Liver (tissue), 10 donors: ENCODE data around the gene GCKR. TPM values are rescaled to one million over a fixed set of nuclear protein-coding genes. Genes with fewer than 3 reads are reported as not detected.

Experiments
- DNase-seq: peaks from one replicate; pipeline ENCODE4 v3.0.0-alpha.2; 2017; ENCODE audit warnings: low spot score
- H3K27ac ChIP-seq, 2 donors: one replicate each; pipeline ENCODE4 v1.7.0; 2013; ENCODE audit warnings: inconsistent platforms in 2 of 2, low read length in 2 of 2, control low read depth in 1 of 2, low read depth in 1 of 2, mild to moderate bottlenecking in 1 of 2
- H3K27me3 ChIP-seq, 4 donors: one replicate each; pipeline versions ENCODE4 v1.6.1 to v1.7.0; 2013; ENCODE audit warnings: low read length in 3 of 4, inconsistent platforms in 1 of 4, mild to moderate bottlenecking in 1 of 4, moderate library complexity in 1 of 4; ENCODE audit not compliant: control insufficient read depth in 4 of 4, insufficient read depth in 4 of 4
- H3K36me3 ChIP-seq, 4 donors: one replicate each; pipeline versions ENCODE4 v1.6.1 to v1.7.0; 2013; ENCODE audit warnings: low read length in 3 of 4, mild to moderate bottlenecking in 3 of 4, low read depth in 1 of 4, moderate library complexity in 1 of 4; ENCODE audit not compliant: control insufficient read depth in 4 of 4, insufficient read depth in 3 of 4
- H3K4me1 ChIP-seq, 4 donors: one replicate each; pipeline versions ENCODE4 v1.6.1 to v1.7.0; 2013; ENCODE audit warnings: low read length in 3 of 4, mild to moderate bottlenecking in 3 of 4, moderate library complexity in 1 of 4; ENCODE audit not compliant: control insufficient read depth in 4 of 4, insufficient read depth in 4 of 4
- H3K4me3 ChIP-seq, 3 donors: one replicate each; pipeline versions ENCODE4 v1.6.1 to v1.7.0; 2013; ENCODE audit warnings: low read length in 3 of 3, control low read depth in 1 of 3, low read depth in 1 of 3, mild to moderate bottlenecking in 1 of 3
- H3K9ac ChIP-seq, 2 donors: one replicate each; pipeline ENCODE4 v1.7.0; 2013; ENCODE audit warnings: low read length in 2 of 2, mild to moderate bottlenecking in 2 of 2, moderate library complexity in 2 of 2, control low read depth in 1 of 2, low read depth in 1 of 2
- H3K9me3 ChIP-seq, 4 donors: one replicate each; pipeline versions ENCODE4 v1.6.1 to v1.7.0; 2013; ENCODE audit warnings: low read length in 3 of 4; ENCODE audit not compliant: control insufficient read depth in 4 of 4
- FOXA1 ChIP-seq: IDR thresholded peaks from 2 replicates; pipeline ENCODE4 v1.6.1; 2016; ENCODE audit warnings: antibody characterized with exemption
- GABPA ChIP-seq, 2 donors: IDR thresholded peaks in 1 of 2; conservative IDR thresholded peaks in 1 of 2; 2 replicates each; pipeline ENCODE4 v1.6.1; 2016; ENCODE audit warnings: antibody characterized with exemption in 2 of 2, mild to moderate bottlenecking in 1 of 2, moderate library complexity in 1 of 2
- HNF4A ChIP-seq, 2 donors: conservative IDR thresholded peaks; 2 replicates each; pipeline ENCODE4 v1.6.1; 2016; ENCODE audit warnings: antibody characterized with exemption in 2 of 2, mild to moderate bottlenecking in 2 of 2
- HNF4G ChIP-seq: IDR thresholded peaks from 2 replicates; pipeline ENCODE4 v1.6.1; 2016; ENCODE audit warnings: antibody characterized with exemption
- JUND ChIP-seq, 2 donors: IDR thresholded peaks; 2 replicates each; pipeline ENCODE4 v1.6.1; 2016; ENCODE audit warnings: antibody characterized with exemption in 2 of 2
- REST ChIP-seq: IDR thresholded peaks from 2 replicates; pipeline ENCODE4 v1.6.1; 2016; ENCODE audit warnings: antibody characterized with exemption, mild to moderate bottlenecking
- RXRA ChIP-seq, 2 donors: IDR thresholded peaks; 2 replicates each; pipeline ENCODE4 v1.6.1; 2017 to 2018; ENCODE audit warnings: antibody characterized with exemption in 2 of 2, mild to moderate bottlenecking in 1 of 2
- SP1 ChIP-seq: IDR thresholded peaks from 2 replicates; pipeline ENCODE4 v1.6.1; 2018; ENCODE audit warnings: antibody characterized with exemption, mild to moderate bottlenecking
- TAF1 ChIP-seq: conservative IDR thresholded peaks from 2 replicates; pipeline ENCODE4 v1.6.1; 2016; ENCODE audit warnings: antibody characterized with exemption, mild to moderate bottlenecking
- WGBS: extraction: QIAGEN DNeasy Blood & Tissue Kit; methylation state at CpG from one replicate; pipeline ENCODE4 v1.1.7; 2013; 5-methylcytosine and 5-hydroxymethylcytosine counted together
- polyA plus RNA-seq, 2 donors: library from polyadenylated mRNA; stranded (reverse) in 1 of 2; unstranded in 1 of 2; fragments of 200-250 nt in 1 of 2; fragments of >200 nt in 1 of 2; fragmentation: Nextera tagmentation in 1 of 2; extraction: Ambion mirVana in 1 of 2; gene quantifications; one replicate each; pipeline versions ENCODE4 v1.2.1 to v1.2.3, GENCODE V29; 2013 to 2015
- small RNA-seq: library from RNA; depleted of rRNA; stranded (forward); fragments of <200 nt; gene quantifications from one replicate; pipeline ENCODE3, GENCODE V24; 2014
- total RNA-seq, 2 donors: library from RNA; depleted of rRNA; stranded (reverse); fragments of >200 nt; gene quantifications; one replicate each; pipeline ENCODE4 v1.2.3, GENCODE V29; 2014
- donor health status: healthy.
- donor health status: healthy.
- donor health status: healthy.
- donor health status: healthy.
- donor health status: healthy.

GCKR gene
- total and polyA plus RNA-seq, 4 donors: 9.6 to 173 (median 79.4) TPM

- Histone ChIP-seq H3K4me3 (no peak overlapping the region), H3K9ac (no peak overlapping the region), H3K9me3 (peaks cover 19 to 52% (median 37%) of the 10 kb centered on the region in 4 donors), H3K27me3 (no peaks in the 10 kb centered on the region), H3K36me3 (no peaks in the 10 kb centered on the region), H3K27ac (no peak overlapping the region), H3K4me1 (no peaks in the 10 kb centered on the region)
- TF ChIP-seq TAF1: no peak
- TF ChIP-seq RXRA (IDR thresholded peaks at IDR 0.05): no peak
- no peak for TF ChIP-seq HNF4A (conservative IDR thresholded peaks at IDR 0.05)
- TF ChIP-seq JUND (IDR thresholded peaks at IDR 0.05): no peak
- TF ChIP-seq REST: no peak
- no peak for TF ChIP-seq HNF4G
- no peak for TF ChIP-seq SP1
- no peak for TF ChIP-seq GABPA (IDR thresholded peaks at IDR 0.05 in 1 of 2, conservative IDR thresholded peaks at IDR 0.05 in 1 of 2)
- TF ChIP-seq FOXA1: no peak
- 72% methylated on average over 6 of the region's 6 CpGs for WGBS
- no peak for DNase-seq
Observed at GRCh38 chr2:27572998-27573429, 76.4 kb downstream of the GCKR start.

Small RNA genes lying within 50 kb of the gene (small RNA-seq; reads per million reads assigned to genes)
- gene RNU6-986P: not detected

Other genes with a start within 250 kb of the GCKR start
- not detected for gene SLC30A3, start 233.8 kb upstream of the GCKR start, total RNA-seq
- under 1 TPM in 1 of 2 donors, not detected in 1; 0.20 TPM for gene SLC30A3, start 233.8 kb upstream of the GCKR start, polyA plus RNA-seq
- not detected for gene DNAJC5G, start 221.4 kb upstream of the GCKR start, total RNA-seq
- gene DNAJC5G, start 221.4 kb upstream of the GCKR start, polyA plus RNA-seq: not detected
- gene TRIM54, start 214.4 kb upstream of the GCKR start, total RNA-seq: not detected
- under 1 TPM in 1 of 2 donors, not detected in 1; 0.03 TPM for gene TRIM54, start 214.4 kb upstream of the GCKR start, polyA plus RNA-seq
- gene UCN, start 188.4 kb upstream of the GCKR start, total RNA-seq: under 1 TPM in 1 of 2 donors, not detected in 1; 0.25 TPM
- under 1 TPM; 0.42 to 0.83 TPM for gene UCN, start 188.4 kb upstream of the GCKR start, polyA plus RNA-seq
- gene MPV17, start 173.7 kb upstream of the GCKR start, total RNA-seq: 10 to 100 TPM; 13.9 to 29.6 TPM
- gene MPV17, start 173.7 kb upstream of the GCKR start, polyA plus RNA-seq: 10 to 100 TPM; 17.7 to 26.0 TPM
- gene GTF3C2, start 140.1 kb upstream of the GCKR start, total RNA-seq: 10 to 100 TPM; 16.4 to 20.6 TPM
- 10 to 100 TPM in 1 of 2 donors, 1 to 10 TPM in 1; 9.7 to 13.0 TPM for gene GTF3C2, start 140.1 kb upstream of the GCKR start, polyA plus RNA-seq
- gene EIF2B4, start 126.5 kb upstream of the GCKR start, total RNA-seq: 10 to 100 TPM; 10.5 to 18.9 TPM
- 10 to 100 TPM; 22.6 to 25.8 TPM for gene EIF2B4, start 126.5 kb upstream of the GCKR start, polyA plus RNA-seq
- gene SNX17, start 126.2 kb upstream of the GCKR start, total RNA-seq: 10 to 100 TPM; 53.7 to 65.3 TPM
- gene SNX17, start 126.2 kb upstream of the GCKR start, polyA plus RNA-seq: 10 to 100 TPM; 57.7 to 60.5 TPM
- 1 to 10 TPM; 7.9 to 9.3 TPM for gene ZNF513, start 116.1 kb upstream of the GCKR start, total RNA-seq
- 10 to 100 TPM in 1 of 2 donors, 1 to 10 TPM in 1; 2.9 to 11.2 TPM for gene ZNF513, start 116.1 kb upstream of the GCKR start, polyA plus RNA-seq
- 10 to 100 TPM; 28.9 to 45.5 TPM for gene PPM1G, start 87.2 kb upstream of the GCKR start, total RNA-seq
- 10 to 100 TPM; 26.4 to 37.3 TPM for gene PPM1G, start 87.2 kb upstream of the GCKR start, polyA plus RNA-seq
- 10 to 100 TPM; 51.5 to 56.9 TPM for gene NRBP1, start 68.2 kb upstream of the GCKR start, total RNA-seq
- gene NRBP1, start 68.2 kb upstream of the GCKR start, polyA plus RNA-seq: 10 to 100 TPM; 34.3 to 40.5 TPM
- gene KRTCAP3, start 54.5 kb upstream of the GCKR start, total RNA-seq: 1 to 10 TPM; 1.8 to 2.8 TPM
- 10 to 100 TPM in 1 of 2 donors, 1 to 10 TPM in 1; 6.7 to 12.7 TPM for gene KRTCAP3, start 54.5 kb upstream of the GCKR start, polyA plus RNA-seq
- 1 to 10 TPM; 9.7 to 9.8 TPM for gene IFT172, start 7.1 kb upstream of the GCKR start, total RNA-seq
- 1 to 10 TPM; 2.6 to 2.9 TPM for gene IFT172, start 7.1 kb upstream of the GCKR start, polyA plus RNA-seq
- 10 to 100 TPM; 11.4 to 51.0 TPM for gene FNDC4, start 1.6 kb upstream of the GCKR start, total RNA-seq
- 100 to 1,000 TPM in 1 of 2 donors, 10 to 100 TPM in 1; 32.6 to 165 TPM for gene FNDC4, start 1.6 kb upstream of the GCKR start, polyA plus RNA-seq
- gene ZNF512, start 86.2 kb downstream of the GCKR start, total RNA-seq: 10 to 100 TPM in 1 of 2 donors, 1 to 10 TPM in 1; 8.1 to 13.0 TPM
- gene ZNF512, start 86.2 kb downstream of the GCKR start, polyA plus RNA-seq: 1 to 10 TPM; 3.3 to 6.2 TPM
- 1 to 10 TPM; 1.6 to 2.5 TPM for gene CCDC121, start 132.2 kb downstream of the GCKR start, total RNA-seq
- 1 to 10 TPM in 1 of 2 donors, under 1 TPM in 1; 0.97 to 1.2 TPM for gene CCDC121, start 132.2 kb downstream of the GCKR start, polyA plus RNA-seq
- 10 to 100 TPM; 12.6 to 17.2 TPM for gene GPN1, start 132.2 kb downstream of the GCKR start, total RNA-seq
- gene GPN1, start 132.2 kb downstream of the GCKR start, polyA plus RNA-seq: 10 to 100 TPM; 10.7 to 12.2 TPM
- 10 to 100 TPM; 12.3 to 14.6 TPM for gene SUPT7L, start 166.8 kb downstream of the GCKR start, total RNA-seq
- 10 to 100 TPM in 1 of 2 donors, 1 to 10 TPM in 1; 9.6 to 10.7 TPM for gene SUPT7L, start 166.8 kb downstream of the GCKR start, polyA plus RNA-seq
- 10 to 100 TPM; 10.6 to 12.3 TPM for gene SLC4A1AP, start 167.1 kb downstream of the GCKR start, total RNA-seq
- 1 to 10 TPM; 7.2 to 8.5 TPM for gene SLC4A1AP, start 167.1 kb downstream of the GCKR start, polyA plus RNA-seq